HepG2 (cell line): Measurements from ENCODE around the gene NFATC3. TPM values are rescaled to one million over a fixed set of nuclear protein-coding genes. Genes with fewer than 3 reads are reported as not detected.

Source experiments
- ATF7-NPFF ChIP-seq: sonication (generic); formaldehyde crosslinking; IDR thresholded peaks from 2 replicates; pipeline ENCODE4 v1.8.1; 2023; ENCODE audit warnings: mild to moderate bottlenecking, low read depth, missing genetic modification reagents, moderate library complexity
- GABPB1 ChIP-seq: IDR thresholded peaks from 2 replicates; pipeline ENCODE4 v1.6.1; 2016; ENCODE audit warnings: mild to moderate bottlenecking, missing genetic modification reagents, moderate library complexity, missing compliant biosample characterization
- MAZ ChIP-seq, 2 experiments: sonication (generic) in 1 of 2; formaldehyde crosslinking in 1 of 2; IDR thresholded peaks; 2 replicates each; pipeline versions ENCODE4 v1.5.0 to v1.6.1; 2012 to 2020; ENCODE audit warnings: low read depth in 2 of 2, mild to moderate bottlenecking in 2 of 2, borderline replicate concordance in 1 of 2, improper control_type of control experiment in 1 of 2, low read length in 1 of 2, missing genetic modification reagents in 1 of 2, moderate library complexity in 1 of 2
- MED8 ChIP-seq: sonication (generic); formaldehyde crosslinking; IDR thresholded peaks from 2 replicates; pipeline ENCODE4 v1.8.1; 2023; ENCODE audit warnings: mild to moderate bottlenecking, missing genetic modification reagents; ENCODE audit not compliant: insufficient replicate concordance
- NCOA1 ChIP-seq: sonication (generic); formaldehyde crosslinking; IDR thresholded peaks from 2 replicates; pipeline ENCODE4 v1.9.0; 2021; ENCODE audit warnings: missing genetic modification reagents
- NCOA2 ChIP-seq: sonication (generic); formaldehyde crosslinking; IDR thresholded peaks from 2 replicates; pipeline ENCODE4 v1.8.0; 2022; ENCODE audit warnings: inconsistent platforms
- POLR2G ChIP-seq: fragments of 200-400 bp; formaldehyde crosslinking; IDR thresholded peaks from 2 replicates; pipeline ENCODE4 v1.6.1; 2018; ENCODE audit warnings: mild to moderate bottlenecking, low read depth, low read length, moderate library complexity
- RELA ChIP-seq: sonication (generic); formaldehyde crosslinking; IDR thresholded peaks from 2 replicates; pipeline ENCODE4 v1.4.0; 2020; ENCODE audit warnings: missing genetic modification reagents
- SOX5 ChIP-seq: IDR thresholded peaks from 2 replicates; pipeline ENCODE4 v1.6.1; 2016; ENCODE audit warnings: borderline replicate concordance
- ZNF501 ChIP-seq: sonication (generic); formaldehyde crosslinking; IDR thresholded peaks from 2 replicates; pipeline ENCODE4 v1.5.1; 2020; ENCODE audit warnings: mild to moderate bottlenecking, moderate library complexity, missing genetic modification reagents
- ZNF543 ChIP-seq: sonication (generic); formaldehyde crosslinking; IDR thresholded peaks from 2 replicates; pipeline ENCODE4 v1.4.0; 2020; ENCODE audit warnings: mild to moderate bottlenecking, missing genetic modification reagents
- ZNF672 ChIP-seq: sonication (generic); formaldehyde crosslinking; IDR thresholded peaks from 2 replicates; pipeline ENCODE4 v1.8.1; 2022; ENCODE audit warnings: missing genetic modification reagents
- ZNF773 ChIP-seq: sonication (generic); formaldehyde crosslinking; IDR thresholded peaks from 2 replicates; pipeline ENCODE4 v1.4.0; 2020; ENCODE audit warnings: missing genetic modification reagents, borderline replicate concordance
- ZNF780A ChIP-seq: sonication (generic); formaldehyde crosslinking; IDR thresholded peaks from 2 replicates; pipeline ENCODE4 v1.8.0; 2022; ENCODE audit warnings: mild to moderate bottlenecking, missing genetic modification reagents, moderate library complexity
- ZNF83 ChIP-seq: sonication (generic); formaldehyde crosslinking; IDR thresholded peaks from 2 replicates; pipeline ENCODE4 v1.4.0; 2020; ENCODE audit warnings: missing genetic modification reagents, mild to moderate bottlenecking, borderline replicate concordance
- polyA plus RNA-seq, 8 experiments: library from polyadenylated mRNA; depleted of rRNA in 3 of 8; stranded (reverse) in 7 of 8; unstranded in 1 of 8; fragments of >200 nt; fragmentation: Illumina TruSeq in 4 of 8; extraction: Trizol in 4 of 8; gene quantifications; 2 replicates each; pipeline versions ENCODE4 v1.2.1 to v1.2.3, GENCODE V29; 2011 to 2016; ENCODE audit warnings: low read depth in 4 of 8, missing spikeins in 1 of 8, mixed read lengths in 1 of 8; ENCODE audit not compliant: insufficient read depth in 1 of 8
- total RNA-seq, 5 experiments: library from RNA; depleted of rRNA; stranded (reverse); fragments of >200 nt; fragmentation: Illumina TruSeq; extraction: Trizol; gene quantifications; 2 replicates each; pipeline ENCODE4 v1.2.3, GENCODE V29; 2016; ENCODE audit warnings: low read depth in 1 of 5
- TF ChIP-seq, protein P1 (sequence below): sonication (generic); formaldehyde crosslinking; IDR thresholded peaks from 2 replicates; pipeline ENCODE4 v1.4.0; 2020; ENCODE audit warnings: mild to moderate bottlenecking, missing genetic modification reagents
- TF ChIP-seq, protein P2 (sequence below): sonication (generic); formaldehyde crosslinking; IDR thresholded peaks from 2 replicates; pipeline ENCODE4 v1.4.0; 2020; ENCODE audit warnings: missing genetic modification reagents
- TF ChIP-seq, protein P3 (sequence below): sonication (generic); formaldehyde crosslinking; IDR thresholded peaks from 2 replicates; pipeline ENCODE4 v1.8.0; 2022; ENCODE audit warnings: missing genetic modification reagents, mild to moderate bottlenecking, inconsistent platforms, borderline replicate concordance
- TF ChIP-seq, protein P4 (sequence below): sonication (generic); formaldehyde crosslinking; IDR thresholded peaks from 2 replicates; pipeline ENCODE4 v1.4.0; 2020; ENCODE audit warnings: missing genetic modification reagents
- TF ChIP-seq, protein P5 (sequence below): IDR thresholded peaks from 2 replicates; pipeline ENCODE4 v1.6.1; 2016; ENCODE audit warnings: missing genetic modification reagents, missing compliant biosample characterization
- TF ChIP-seq, protein P6 (sequence below): sonication (generic); formaldehyde crosslinking; IDR thresholded peaks from 2 replicates; pipeline ENCODE4 v1.5.0; 2020; ENCODE audit warnings: missing genetic modification reagents, mild to moderate bottlenecking, borderline replicate concordance

Gene NFATC3
- total and polyA plus RNA-seq, 2 of the 13 experiments (the other 11 are each of a cell fraction or from before 2014, with no cell fraction given), result 52.6 to 62.7 TPM

DNA sequence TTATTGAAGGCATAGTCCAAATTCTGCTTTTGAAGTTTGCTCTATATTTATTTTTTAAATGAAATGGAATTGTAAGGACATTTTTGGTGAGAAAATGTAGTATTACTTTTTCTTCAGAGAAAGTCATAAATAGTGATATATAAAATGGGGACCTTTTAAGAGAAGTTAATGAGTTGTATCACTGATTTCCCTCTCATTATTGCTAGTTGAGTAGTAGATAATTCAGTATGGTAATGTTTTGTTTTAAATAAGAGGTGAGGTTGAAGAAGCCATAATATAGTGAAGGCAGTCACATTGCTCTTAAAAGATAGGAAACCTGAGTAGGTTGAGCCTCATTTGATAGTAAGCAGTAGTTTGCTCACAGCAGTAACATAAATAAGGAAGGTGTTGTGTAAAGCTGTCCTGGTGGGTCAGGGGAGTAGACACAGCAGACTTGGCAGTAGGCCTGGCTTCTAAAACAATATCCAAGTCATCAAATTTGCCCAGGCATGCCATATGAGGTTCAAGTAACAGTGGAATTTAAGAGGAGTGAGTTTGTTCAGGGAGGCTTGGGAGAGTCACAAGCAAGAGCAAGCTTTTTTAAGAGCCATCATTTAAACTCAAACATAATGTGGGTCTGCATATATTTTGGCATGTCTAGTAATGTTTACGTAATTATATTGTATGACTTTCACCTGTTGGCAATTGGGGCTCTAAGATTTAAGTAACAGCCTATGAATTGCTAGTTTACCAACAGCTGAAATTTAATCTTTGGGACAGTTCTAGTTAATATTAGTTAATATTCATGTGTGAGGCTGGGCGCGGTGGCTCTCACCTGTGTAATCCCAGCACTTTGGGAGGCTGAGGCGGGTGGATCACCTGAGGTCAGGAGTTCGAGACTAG is 6.5 kb downstream of the NFATC3 start (continued):
- TF ChIP-seq MAZ (IDR thresholded peaks at IDR 0.05; ENCODE audit: borderline replicate concordance, low read depth, low read length) (no peak), MAZ (CRISPR knock-in tag; IDR thresholded peaks at IDR 0.05; ENCODE audit: low read depth) (no peak), ZNF672 (CRISPR knock-in tag) (no peak), ZNF773 (CRISPR knock-in tag) (no peak), SOX5 (CRISPR knock-in tag) (no peak), ZNF83 (CRISPR knock-in tag) (no peak), NCOA1 (CRISPR knock-in tag) (no peak), MED8 (no peak), POLR2G (no peak), GABPB1 (no peak), ZNF543 (CRISPR knock-in tag) (no peak), ZNF780A (CRISPR knock-in tag) (no peak), NCOA2 (CRISPR knock-in tag) (peak; percentile 50), ATF7-NPFF (CRISPR knock-in tag) (no peak), RELA (CRISPR knock-in tag) (no peak), ZNF501 (CRISPR knock-in tag) (no peak)
- TF ChIP-seq, protein P1, sequence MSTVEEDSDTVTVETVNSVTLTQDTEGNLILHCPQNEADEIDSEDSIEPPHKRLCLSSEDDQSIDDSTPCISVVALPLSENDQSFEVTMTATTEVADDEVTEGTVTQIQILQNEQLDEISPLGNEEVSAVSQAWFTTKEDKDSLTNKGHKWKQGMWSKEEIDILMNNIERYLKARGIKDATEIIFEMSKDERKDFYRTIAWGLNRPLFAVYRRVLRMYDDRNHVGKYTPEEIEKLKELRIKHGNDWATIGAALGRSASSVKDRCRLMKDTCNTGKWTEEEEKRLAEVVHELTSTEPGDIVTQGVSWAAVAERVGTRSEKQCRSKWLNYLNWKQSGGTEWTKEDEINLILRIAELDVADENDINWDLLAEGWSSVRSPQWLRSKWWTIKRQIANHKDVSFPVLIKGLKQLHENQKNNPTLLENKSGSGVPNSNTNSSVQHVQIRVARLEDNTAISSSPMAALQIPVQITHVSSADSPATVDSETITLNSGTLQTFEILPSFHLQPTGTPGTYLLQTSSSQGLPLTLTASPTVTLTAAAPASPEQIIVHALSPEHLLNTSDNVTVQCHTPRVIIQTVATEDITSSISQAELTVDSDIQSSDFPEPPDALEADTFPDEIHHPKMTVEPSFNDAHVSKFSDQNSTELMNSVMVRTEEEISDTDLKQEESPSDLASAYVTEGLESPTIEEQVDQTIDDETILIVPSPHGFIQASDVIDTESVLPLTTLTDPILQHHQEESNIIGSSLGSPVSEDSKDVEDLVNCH (CRISPR knock-in tag), result no peak
- TF ChIP-seq, protein P2, sequence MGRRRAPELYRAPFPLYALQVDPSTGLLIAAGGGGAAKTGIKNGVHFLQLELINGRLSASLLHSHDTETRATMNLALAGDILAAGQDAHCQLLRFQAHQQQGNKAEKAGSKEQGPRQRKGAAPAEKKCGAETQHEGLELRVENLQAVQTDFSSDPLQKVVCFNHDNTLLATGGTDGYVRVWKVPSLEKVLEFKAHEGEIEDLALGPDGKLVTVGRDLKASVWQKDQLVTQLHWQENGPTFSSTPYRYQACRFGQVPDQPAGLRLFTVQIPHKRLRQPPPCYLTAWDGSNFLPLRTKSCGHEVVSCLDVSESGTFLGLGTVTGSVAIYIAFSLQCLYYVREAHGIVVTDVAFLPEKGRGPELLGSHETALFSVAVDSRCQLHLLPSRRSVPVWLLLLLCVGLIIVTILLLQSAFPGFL (CRISPR knock-in tag), result no peak
- TF ChIP-seq, protein P3, sequence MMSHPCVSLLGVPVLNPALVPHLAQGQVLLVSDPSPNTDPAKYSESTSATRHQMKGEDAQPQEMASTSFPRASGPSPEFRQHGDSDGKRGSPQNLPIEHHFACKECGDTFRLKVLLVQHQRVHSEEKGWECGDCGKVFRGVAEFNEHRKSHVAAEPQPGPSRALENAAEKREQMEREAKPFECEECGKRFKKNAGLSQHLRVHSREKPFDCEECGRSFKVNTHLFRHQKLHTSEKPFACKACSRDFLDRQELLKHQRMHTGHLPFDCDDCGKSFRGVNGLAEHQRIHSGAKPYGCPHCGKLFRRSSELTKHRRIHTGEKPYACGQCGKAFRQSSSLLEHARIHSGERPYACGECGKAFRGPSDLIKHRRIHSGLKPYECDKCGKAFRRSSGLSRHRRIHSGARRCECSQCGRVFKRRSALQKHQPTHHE (CRISPR knock-in tag), result no peak
- TF ChIP-seq, protein P4, sequence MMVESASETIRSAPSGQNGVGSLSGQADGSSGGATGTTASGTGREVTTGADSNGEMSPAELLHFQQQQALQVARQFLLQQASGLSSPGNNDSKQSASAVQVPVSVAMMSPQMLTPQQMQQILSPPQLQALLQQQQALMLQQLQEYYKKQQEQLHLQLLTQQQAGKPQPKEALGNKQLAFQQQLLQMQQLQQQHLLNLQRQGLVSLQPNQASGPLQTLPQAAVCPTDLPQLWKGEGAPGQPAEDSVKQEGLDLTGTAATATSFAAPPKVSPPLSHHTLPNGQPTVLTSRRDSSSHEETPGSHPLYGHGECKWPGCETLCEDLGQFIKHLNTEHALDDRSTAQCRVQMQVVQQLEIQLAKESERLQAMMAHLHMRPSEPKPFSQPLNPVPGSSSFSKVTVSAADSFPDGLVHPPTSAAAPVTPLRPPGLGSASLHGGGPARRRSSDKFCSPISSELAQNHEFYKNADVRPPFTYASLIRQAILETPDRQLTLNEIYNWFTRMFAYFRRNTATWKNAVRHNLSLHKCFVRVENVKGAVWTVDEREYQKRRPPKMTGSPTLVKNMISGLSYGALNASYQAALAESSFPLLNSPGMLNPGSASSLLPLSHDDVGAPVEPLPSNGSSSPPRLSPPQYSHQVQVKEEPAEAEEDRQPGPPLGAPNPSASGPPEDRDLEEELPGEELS (CRISPR knock-in tag), result peak; percentile 34; the same call in 1 of the 2 replicates
- TF ChIP-seq, protein P5, sequence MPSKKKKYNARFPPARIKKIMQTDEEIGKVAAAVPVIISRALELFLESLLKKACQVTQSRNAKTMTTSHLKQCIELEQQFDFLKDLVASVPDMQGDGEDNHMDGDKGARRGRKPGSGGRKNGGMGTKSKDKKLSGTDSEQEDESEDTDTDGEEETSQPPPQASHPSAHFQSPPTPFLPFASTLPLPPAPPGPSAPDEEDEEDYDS (CRISPR knock-in tag), result 0 out of 2 replicates have a peak, but pooled peaks have one; percentile 31
- TF ChIP-seq, protein P6, sequence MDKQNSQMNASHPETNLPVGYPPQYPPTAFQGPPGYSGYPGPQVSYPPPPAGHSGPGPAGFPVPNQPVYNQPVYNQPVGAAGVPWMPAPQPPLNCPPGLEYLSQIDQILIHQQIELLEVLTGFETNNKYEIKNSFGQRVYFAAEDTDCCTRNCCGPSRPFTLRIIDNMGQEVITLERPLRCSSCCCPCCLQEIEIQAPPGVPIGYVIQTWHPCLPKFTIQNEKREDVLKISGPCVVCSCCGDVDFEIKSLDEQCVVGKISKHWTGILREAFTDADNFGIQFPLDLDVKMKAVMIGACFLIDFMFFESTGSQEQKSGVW, result no peak
